Tibial artery (tissue), 4 donors: Measurements from ENCODE around the gene ASB10.

ENCODE experiments used
- DNase-seq, 2 donors: peaks; one replicate each; pipeline ENCODE4 v3.0.0-alpha.2; 2019
- H3K27ac ChIP-seq, 2 donors: fragments of 200-600 bp; sonication (generic) in 1 of 2; 1 replicate in 1 of 2; 2 replicates in 1 of 2; pipeline ENCODE4 v1.5.1; 2018 to 2019; ENCODE audit warnings: mild to moderate bottlenecking in 1 of 2
- H3K27me3 ChIP-seq, 2 donors: fragments of 200-600 bp; sonication (generic) in 1 of 2; one replicate each; pipeline versions ENCODE4 v1.5.1 to v1.6.0; 2016 to 2019
- H3K36me3 ChIP-seq, 3 donors: fragments of 200-600 bp; sonication (generic) in 2 of 3; one replicate each; pipeline ENCODE4 v1.5.1; 2016 to 2019; ENCODE audit warnings: mild to moderate bottlenecking in 2 of 3
- H3K4me1 ChIP-seq, 4 donors: fragments of 200-600 bp; sonication (generic) in 2 of 4; 1 replicate in 3 of 4; 2 replicates in 1 of 4; pipeline ENCODE4 v1.5.1; 2016 to 2019
- H3K4me3 ChIP-seq, 2 donors: fragments of 200-600 bp; sonication (generic) in 1 of 2; 1 replicate in 1 of 2; 2 replicates in 1 of 2; pipeline ENCODE4 v1.5.1; 2018 to 2019; ENCODE audit warnings: mild to moderate bottlenecking in 2 of 2
- H3K9me3 ChIP-seq, 3 donors: fragments of 200-600 bp; sonication (generic) in 1 of 3; one replicate each; pipeline ENCODE4 v1.5.1; 2016 to 2019
- CTCF ChIP-seq, 2 experiments: fragments of 200-600 bp in 1 of 2; fragments of 450-650 bp in 1 of 2; IDR thresholded peaks; one replicate each; pipeline ENCODE4 v1.5.1; 2017 to 2019; ENCODE audit warnings: antibody characterized with exemption in 2 of 2, mild to moderate bottlenecking in 1 of 2, moderate library complexity in 1 of 2
- intact Hi-C: fragments of 100-400 bp; cut with DNase I; formaldehyde crosslinking; loops from one replicate; pipeline ENCODE4 v1.15.0; 2023; ENCODE audit warnings: low total_unique reads

Gene ASB10

GRCh38 chr7:151161757-151162156 is 25.3 kb downstream of the ASB10 start:
- H3K4me3 ChIP-seq = no peak overlapping the region
- intact Hi-C loops = no loop called here
- peaks cover 0 to 3% (median 3%) of the 10 kb centered on the region in 4 donors for H3K4me1 ChIP-seq
- TF ChIP-seq CTCF (IDR thresholded peaks at IDR 0.05) = no peak
- no peak for DNase-seq
- peaks cover 0 to 41% of the 10 kb centered on the region in 2 donors for H3K27me3 ChIP-seq
- no peak overlapping the region for H3K27ac ChIP-seq
- no peaks in the 10 kb centered on the region for H3K9me3 ChIP-seq
- H3K36me3 ChIP-seq = no peaks in the 10 kb centered on the region

- no peak overlapping the region for H3K27ac ChIP-seq
- intact Hi-C loops = no loop called here
- no peaks in the 10 kb centered on the region for H3K36me3 ChIP-seq
- H3K4me3 ChIP-seq = no peak overlapping the region
- no peaks in the 10 kb centered on the region for H3K9me3 ChIP-seq
- H3K4me1 ChIP-seq = no peaks in the 10 kb centered on the region
- TF ChIP-seq CTCF (IDR thresholded peaks at IDR 0.05) = no peak
- H3K27me3 ChIP-seq = peaks cover 0 to 19% of the 10 kb centered on the region in 2 donors
- DNase-seq = no peak
Observed at GRCh38 chr7:151157645-151158329, 29.3 kb downstream of the ASB10 start.

DNA sequence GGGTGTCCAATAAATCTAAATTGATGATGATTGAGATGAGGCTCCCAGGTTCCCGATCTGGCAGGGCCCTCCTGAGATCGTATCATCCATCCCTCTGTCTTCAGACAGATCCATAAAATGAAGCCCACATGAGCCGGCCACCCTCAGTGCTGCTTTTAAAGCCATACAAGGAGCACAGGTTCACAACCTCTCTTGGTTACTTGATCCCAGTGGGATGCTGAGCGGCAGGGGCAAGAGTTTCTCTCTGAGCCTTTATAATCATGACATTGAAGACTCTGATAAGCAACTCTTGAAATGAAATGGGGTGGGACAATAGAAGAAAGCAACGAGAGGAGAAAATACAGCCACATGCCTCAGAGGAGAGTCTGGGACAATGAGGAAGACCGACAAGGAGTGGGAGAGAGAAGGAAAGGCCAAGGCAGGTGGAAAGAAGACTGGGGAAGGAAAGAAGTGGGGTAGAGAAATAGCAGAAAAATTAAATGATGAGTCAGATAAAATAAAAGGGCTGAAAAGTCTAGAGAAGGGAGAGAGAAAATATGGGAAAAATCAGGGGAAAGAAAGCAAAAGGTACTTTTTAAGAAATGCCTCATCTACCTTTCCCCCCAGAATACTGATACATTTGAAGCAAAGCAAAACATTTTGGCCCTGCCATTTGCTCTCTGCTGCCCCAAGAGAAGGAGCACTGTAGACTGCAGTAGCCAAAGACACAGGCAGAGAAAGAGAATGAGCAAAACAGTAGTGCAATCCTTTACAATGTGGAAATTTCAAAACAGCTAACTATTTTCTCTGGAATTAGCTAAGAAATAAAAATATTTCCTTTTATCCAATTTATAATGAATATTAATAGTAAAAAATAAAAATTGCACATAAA is 34.2 kb downstream of the ASB10 start:
- intact Hi-C loops = no loop called here
- H3K4me3 ChIP-seq = no peak overlapping the region
- no peaks in the 10 kb centered on the region for H3K36me3 ChIP-seq
- peaks cover 0 to 47% of the 10 kb centered on the region in 2 donors for H3K27me3 ChIP-seq
- no peak overlapping the region for H3K27ac ChIP-seq
- no peak for TF ChIP-seq CTCF (IDR thresholded peaks at IDR 0.05)
- no peaks in the 10 kb centered on the region for H3K4me1 ChIP-seq
- no peaks in the 10 kb centered on the region for H3K9me3 ChIP-seq
- no peak for DNase-seq

DNA sequence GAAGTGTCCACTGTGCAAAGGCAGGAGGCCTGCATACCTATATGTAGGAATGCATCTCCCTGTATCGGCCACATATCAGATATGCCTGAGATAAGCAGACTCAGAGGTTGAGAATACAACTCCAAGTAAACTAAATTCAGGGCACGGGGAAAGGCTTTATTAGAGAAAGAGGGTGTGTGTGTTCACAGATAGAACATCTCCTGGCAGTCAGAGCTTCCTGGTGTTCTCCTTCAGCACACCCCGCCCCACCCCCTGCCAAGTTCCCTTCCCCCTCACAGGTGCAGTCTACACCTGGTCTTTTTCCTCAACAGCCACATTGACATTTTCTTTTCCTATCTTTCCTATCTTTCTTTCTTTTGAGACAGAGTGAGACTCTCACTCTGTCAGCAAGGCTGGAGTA is 36.7 kb downstream of the ASB10 start:
- no peak for DNase-seq
- Histone ChIP-seq H3K4me3 (no peak overlapping the region), H3K36me3 (peaks cover 0 to under 1% (median 0%) of the 10 kb centered on the region in 3 donors), H3K27me3 (peaks cover 0 to 43% of the 10 kb centered on the region in 2 donors), H3K4me1 (no peaks in the 10 kb centered on the region), H3K27ac (no peak overlapping the region), H3K9me3 (no peaks in the 10 kb centered on the region)
- TF ChIP-seq CTCF (IDR thresholded peaks at IDR 0.05) = no peak
- intact Hi-C loops = no loop called here

DNA sequence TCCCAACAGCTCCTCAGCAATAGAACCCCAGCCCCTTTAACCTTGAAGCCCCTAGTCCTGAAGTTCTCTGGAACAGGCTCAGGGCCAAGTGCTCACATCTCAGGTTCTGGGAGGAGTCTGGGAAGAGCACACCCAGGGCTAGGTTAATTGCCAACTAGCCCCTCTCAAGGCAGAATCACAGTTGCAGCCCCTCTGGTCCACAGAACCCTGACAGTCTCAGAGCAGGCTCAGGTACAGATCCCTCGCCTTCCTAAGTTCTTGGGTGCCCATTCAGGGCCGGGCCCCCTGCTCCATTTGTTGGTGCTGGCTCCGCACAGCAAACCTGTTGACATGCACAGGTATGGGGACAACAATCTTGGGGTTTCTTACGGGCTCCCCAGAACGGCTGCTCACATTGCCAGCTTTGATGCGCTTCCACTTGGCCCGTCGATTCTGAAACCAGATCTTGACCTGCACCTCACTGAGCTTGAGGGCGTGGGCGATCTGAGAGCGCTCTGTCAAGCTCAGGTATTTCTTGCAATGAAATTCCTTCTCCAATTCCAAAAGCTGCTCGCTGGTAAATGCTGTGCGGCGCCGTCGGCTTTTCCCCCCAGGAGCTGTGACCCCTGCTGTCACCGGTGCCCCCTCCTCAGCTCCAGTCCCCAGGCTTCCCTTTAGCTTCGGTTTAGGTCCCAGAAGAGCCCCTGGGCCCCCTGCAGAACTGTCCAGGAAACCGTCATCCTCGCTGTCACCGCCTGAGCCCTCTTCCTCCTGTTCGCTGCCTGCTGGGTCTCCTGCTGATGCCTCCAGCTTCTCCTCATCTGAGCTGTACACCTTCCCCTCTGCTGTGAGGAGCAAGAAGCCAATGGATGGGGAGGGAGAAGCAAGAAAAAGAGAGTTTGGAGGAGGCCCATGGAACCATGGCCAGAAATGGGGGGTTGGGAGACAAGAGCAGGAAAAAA is 38.5 kb downstream of the ASB10 start:
- Histone ChIP-seq H3K9me3 (no peaks in the 10 kb centered on the region), H3K27me3 (peaks cover 0 to 43% of the 10 kb centered on the region in 2 donors), H3K4me1 (no peaks in the 10 kb centered on the region), H3K36me3 (peaks cover 5 to 18% (median 6%) of the 10 kb centered on the region in 3 donors), H3K4me3 (no peak overlapping the region), H3K27ac (no peak overlapping the region)
- no peak for TF ChIP-seq CTCF (IDR thresholded peaks at IDR 0.05)
- intact Hi-C loops = no loop called here
- no peak for DNase-seq
